Stimulated activated CD8-positive, alpha-beta memory T cell treated with anti-CD3 and anti-CD28 coated beads, Interleukin-15, amount 100 ng/mL, for 1 hour (primary cell): ENCODE measurements around the gene DUSP5.

Experiments used
- DNase-seq: peaks from one replicate; pipeline ENCODE4 v3.0.0-alpha.2; 2020; ENCODE audit warnings: low read depth

Gene DUSP5

GRCh38 chr10:110480387-110480786 is 17.3 kb upstream of the DUSP5 start:
- DNase-seq = no peak

- DNase-seq = no peak
These were observed 15.8 kb upstream of the DUSP5 start for GRCh38 chr10:110481919-110482318.

- DNase-seq = no peak
These were observed 14.1 kb upstream of the DUSP5 start for GRCh38 chr10:110483633-110484032.

DNA sequence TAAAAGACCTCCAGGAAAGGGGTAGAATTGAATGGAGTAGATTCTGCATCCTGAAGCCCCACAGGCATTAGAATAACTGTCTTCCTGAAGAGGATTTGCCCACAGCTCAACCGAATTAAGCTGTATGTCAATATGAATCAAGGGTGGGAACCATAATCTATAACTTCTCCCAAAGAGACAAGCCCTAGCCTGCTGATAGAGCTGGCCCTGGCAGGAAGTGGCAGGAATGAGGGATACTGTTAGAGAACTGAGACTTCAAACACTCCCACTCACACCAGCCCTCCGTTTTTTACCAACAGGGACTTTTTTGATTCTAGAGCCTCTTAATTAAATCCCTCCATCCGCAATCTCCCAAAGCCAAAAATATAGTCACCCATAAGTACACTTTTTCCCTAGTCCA is 12.2 kb upstream of the DUSP5 start:
- no peak for DNase-seq

GRCh38 chr10:110486680-110487410 is 10.9 kb upstream of the DUSP5 start:
- DNase-seq = no peak

- no peak for DNase-seq
These were observed 10.0 kb upstream of the DUSP5 start for GRCh38 chr10:110487411-110488331.

DNA sequence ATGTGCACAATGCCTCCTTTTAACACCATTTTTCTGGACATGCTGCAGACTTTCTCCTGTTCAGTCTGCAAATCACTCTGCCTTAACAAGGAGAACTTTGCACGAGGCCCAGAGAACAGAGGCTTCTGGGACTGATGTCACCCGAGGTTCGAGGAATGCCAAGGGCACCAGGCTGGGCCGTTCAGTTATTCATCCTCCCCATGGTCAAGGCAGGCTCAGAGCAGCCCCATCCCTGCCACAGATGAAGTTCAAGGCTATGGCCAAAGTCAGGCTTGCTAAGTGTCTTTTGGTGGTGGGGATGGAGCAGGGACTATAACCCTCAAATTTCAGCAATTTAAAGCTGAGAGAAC is 9.4 kb upstream of the DUSP5 start:
- no peak for DNase-seq

DNA sequence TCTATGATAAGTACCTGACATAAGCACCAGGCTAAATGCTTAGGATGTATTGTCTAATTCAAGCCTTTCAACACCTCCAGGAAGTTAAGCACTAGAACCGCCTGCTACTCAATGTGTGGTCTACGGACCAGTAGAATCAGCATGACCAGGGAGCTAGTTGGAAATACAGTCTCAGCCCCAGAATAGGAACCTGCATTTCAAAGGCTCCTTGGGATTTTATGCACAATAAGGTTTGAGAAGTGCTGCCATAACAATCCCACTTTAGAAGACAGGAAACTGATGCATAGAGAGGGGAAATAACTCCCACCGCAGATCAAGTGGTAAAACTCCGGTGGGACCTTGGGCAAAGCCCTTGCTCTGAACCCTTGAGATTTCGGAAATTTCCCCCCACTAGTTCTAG is 8.8 kb upstream of the DUSP5 start:
- DNase-seq = no peak

GRCh38 chr10:110490640-110491039 is 7.1 kb upstream of the DUSP5 start:
- no peak for DNase-seq

DNA sequence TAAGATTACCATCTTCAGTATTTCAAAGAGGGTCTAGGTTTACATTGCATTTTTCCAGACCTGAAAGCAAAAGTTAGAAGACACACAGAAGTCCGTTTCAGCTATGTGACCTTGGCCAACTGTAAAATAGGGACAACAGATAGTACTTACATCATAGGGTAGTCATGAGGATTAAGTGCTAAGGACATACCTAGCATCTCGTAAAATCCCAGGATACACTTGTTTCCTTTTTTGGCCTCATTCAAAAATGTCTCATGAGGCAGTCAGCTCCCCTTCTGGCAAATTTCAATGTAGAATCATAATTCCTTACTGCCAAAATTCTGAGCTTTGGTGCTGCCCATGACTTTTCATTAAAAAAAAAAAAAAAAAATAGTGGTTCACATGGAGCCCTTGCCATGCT is 6.4 kb upstream of the DUSP5 start:
- no peak for DNase-seq

- no peak for DNase-seq
These were observed 5.5 kb upstream of the DUSP5 start for GRCh38 chr10:110492069-110492822.

DNA sequence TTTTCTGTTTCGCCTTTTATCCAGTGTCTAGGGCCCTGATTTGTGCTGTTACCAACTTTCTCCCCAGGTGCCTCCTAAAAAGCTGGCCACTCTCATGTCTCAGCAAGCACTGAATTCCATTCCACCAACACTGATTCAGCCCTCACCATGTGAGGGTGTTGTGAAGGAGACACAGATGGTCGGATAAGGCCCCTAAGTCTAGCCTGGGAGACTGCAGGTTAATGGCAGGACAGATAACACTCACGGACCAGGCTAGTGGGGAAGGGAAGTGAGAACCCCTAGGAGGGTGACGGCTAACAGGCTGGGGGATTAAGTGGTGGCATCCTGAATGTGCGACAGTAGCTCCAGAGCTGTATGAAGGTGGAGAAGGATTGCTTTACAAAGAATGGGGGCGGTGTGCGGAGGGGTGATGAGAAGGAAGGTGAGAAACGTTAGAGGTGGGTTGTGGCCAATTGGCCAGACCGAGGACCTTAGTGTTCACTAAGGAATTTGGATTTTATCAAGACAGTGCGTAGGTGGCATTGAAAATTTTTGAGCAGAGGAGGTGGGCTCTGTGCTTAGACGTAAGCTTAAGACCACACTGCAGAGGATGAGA is 3.8 kb upstream of the DUSP5 start:
- DNase-seq = no peak

DNA sequence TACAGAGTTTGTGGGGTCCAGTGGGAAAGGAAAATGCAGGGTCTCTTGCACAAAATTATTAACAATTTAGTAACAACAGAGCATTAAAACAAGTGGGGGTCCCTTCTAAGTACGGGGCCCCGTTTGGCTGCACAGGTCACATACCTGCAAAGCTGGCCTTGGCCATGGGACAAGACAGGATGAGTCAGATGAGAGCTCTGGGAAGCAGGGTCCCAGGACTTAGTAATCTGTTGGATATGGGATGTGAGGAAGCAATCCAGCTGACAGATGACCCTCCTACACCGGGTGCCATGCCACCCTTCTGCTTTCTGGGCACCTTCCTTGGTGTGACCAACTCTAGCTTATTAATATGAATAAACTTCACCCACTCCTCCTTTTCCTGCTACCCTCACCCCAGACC is 3.2 kb upstream of the DUSP5 start:
- DNase-seq = no peak

DNA sequence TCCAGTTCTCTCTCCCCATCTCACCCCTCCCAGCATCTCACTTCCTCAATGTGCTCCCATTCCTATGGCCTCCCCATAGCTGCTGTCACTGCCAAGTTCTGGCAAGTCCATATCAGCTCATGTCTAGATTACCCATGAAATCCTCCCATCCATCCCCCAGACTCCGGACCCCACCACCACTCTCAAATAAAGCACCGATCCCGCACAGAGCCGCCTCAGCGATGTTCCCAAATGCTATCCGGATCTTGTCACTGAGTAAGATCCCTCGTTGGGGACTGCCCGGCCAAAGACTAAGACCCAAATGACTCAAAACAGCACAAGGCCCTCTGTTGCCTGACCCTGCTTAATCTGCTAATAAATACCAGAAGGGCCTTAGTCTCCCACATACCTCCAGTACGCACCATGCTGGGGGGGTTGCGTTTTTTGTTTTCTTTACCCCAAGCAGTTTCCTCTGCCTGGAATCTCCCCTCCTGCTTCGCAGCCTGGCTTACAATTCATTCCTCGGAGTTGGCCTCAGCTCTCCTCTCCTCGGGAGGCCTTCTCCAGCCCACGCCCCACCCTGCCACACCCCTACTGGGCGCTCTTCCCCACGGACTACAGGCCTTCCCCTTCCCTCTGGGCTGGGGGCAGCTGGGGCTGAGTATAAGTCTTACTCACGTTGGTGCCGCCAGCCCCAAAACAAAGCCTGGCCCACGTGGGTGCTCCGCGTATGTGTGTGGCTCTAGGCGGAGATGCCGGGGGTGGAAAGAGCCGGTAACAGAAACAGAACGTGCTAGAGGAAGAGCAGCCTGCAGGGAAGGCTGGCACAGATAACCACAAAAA is 1.8 kb upstream of the DUSP5 start:
- no peak for DNase-seq

GRCh38 chr10:110496553-110497437 is 912 bp upstream of the DUSP5 start:
- DNase-seq = no peak

DNA sequence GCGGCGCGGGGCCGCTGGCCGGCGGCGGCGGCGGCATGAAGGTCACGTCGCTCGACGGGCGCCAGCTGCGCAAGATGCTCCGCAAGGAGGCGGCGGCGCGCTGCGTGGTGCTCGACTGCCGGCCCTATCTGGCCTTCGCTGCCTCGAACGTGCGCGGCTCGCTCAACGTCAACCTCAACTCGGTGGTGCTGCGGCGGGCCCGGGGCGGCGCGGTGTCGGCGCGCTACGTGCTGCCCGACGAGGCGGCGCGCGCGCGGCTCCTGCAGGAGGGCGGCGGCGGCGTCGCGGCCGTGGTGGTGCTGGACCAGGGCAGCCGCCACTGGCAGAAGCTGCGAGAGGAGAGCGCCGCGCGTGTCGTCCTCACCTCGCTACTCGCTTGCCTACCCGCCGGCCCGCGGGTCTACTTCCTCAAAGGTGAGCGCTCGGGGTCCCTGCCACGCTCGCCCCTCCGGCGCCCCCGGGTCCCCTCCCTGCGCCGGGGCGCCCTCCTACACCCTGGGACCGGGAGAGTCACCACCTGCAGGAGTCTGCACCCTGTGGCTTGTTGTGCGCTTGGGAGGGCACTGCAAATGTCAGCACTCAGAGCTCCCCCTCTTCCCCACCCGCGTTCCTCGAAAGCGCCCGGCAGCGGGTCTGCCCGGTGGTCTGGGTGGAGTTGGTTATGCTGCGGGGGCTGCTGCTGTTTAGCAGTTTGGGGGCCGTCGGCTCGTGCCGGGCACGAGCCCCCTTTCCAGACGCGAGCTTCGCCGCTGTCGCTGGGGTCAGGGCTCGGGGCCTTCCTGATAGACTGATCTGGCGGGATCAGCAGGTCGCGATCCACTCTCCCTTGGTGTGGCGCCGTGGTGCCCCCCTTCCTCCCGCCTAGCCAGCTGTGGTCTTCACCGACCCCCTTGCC is 627 bp downstream of the DUSP5 start:
- no peak for DNase-seq

- no peak for DNase-seq
These were observed 1.5 kb downstream of the DUSP5 start for GRCh38 chr10:110498982-110499795.

- DNase-seq = no peak
These were observed 2.2 kb downstream of the DUSP5 start for GRCh38 chr10:110499796-110500514.
